Measurements from ENCODE around the gene ADCY5. TPM values are rescaled to one million over a fixed set of nuclear protein-coding genes. Genes with fewer than 3 reads are reported as not detected.

ADCY5 gene
- total RNA-seq, 4 donors from 2014 or later = 3.5 to 44.6 (median 14.5) TPM

DNA sequence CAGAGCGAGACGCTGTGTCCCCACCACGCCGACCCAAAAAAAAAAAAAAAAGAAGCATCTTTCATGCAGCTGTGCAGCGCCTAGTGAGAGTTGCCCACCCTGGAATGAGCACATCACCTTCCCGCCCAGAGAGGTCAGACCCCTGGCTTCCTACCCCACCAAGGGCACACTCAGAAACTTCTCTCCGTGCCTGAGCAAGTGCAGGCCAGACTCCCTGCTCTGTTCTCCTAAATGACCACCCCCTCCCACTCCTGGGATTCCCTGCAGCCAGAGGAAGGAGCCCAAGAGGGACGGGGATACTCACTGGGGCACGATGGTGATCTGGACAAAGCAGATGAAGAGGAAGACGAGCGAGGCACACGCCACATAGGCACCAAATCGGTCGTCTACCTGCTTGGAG is 131.2 kb downstream of the ADCY5 start:
- Histone ChIP-seq H3K27me3 (no peaks in the 10 kb centered on the region), H3K4me1 (no peaks in the 10 kb centered on the region), H3K36me3 (no peaks in the 10 kb centered on the region), H3K9me3 (no peaks in the 10 kb centered on the region), H3K4me3 (no peak overlapping the region), H3K27ac (no peak overlapping the region)
- no peak for DNase-seq
- TF ChIP-seq, protein P1, sequence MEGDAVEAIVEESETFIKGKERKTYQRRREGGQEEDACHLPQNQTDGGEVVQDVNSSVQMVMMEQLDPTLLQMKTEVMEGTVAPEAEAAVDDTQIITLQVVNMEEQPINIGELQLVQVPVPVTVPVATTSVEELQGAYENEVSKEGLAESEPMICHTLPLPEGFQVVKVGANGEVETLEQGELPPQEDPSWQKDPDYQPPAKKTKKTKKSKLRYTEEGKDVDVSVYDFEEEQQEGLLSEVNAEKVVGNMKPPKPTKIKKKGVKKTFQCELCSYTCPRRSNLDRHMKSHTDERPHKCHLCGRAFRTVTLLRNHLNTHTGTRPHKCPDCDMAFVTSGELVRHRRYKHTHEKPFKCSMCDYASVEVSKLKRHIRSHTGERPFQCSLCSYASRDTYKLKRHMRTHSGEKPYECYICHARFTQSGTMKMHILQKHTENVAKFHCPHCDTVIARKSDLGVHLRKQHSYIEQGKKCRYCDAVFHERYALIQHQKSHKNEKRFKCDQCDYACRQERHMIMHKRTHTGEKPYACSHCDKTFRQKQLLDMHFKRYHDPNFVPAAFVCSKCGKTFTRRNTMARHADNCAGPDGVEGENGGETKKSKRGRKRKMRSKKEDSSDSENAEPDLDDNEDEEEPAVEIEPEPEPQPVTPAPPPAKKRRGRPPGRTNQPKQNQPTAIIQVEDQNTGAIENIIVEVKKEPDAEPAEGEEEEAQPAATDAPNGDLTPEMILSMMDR (IDR thresholded peaks at IDR 0.05) = no peak
- TF ChIP-seq POLR2A (IDR thresholded peaks at IDR 0.05) = no peak

DNA sequence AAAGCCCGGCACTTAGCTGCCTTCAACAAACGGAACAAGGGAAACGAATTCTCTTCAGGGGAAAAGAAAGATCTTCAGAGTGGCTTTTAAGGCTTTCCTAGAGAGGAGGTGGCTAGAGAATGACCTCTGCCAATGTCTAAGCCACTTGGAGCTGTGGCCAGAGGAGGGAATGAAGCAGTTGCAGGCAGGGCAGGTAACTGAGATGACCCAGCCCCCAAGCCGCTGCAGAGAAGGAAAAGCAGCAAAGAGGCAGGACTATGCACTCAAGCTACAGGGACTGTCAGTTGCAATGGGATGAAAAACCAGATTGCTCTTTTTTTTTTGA is 133.7 kb downstream of the ADCY5 start:
- no peaks in the 10 kb centered on the region for H3K4me1 ChIP-seq
- no peak overlapping the region for H3K4me3 ChIP-seq
- TF ChIP-seq, protein P1 (IDR thresholded peaks at IDR 0.05) = no peak
- no peak for TF ChIP-seq POLR2A (IDR thresholded peaks at IDR 0.05)
- no peak for DNase-seq
- no peaks in the 10 kb centered on the region for H3K36me3 ChIP-seq
- H3K9me3 ChIP-seq = no peaks in the 10 kb centered on the region
- H3K27ac ChIP-seq = no peak overlapping the region
- no peaks in the 10 kb centered on the region for H3K27me3 ChIP-seq

DNA sequence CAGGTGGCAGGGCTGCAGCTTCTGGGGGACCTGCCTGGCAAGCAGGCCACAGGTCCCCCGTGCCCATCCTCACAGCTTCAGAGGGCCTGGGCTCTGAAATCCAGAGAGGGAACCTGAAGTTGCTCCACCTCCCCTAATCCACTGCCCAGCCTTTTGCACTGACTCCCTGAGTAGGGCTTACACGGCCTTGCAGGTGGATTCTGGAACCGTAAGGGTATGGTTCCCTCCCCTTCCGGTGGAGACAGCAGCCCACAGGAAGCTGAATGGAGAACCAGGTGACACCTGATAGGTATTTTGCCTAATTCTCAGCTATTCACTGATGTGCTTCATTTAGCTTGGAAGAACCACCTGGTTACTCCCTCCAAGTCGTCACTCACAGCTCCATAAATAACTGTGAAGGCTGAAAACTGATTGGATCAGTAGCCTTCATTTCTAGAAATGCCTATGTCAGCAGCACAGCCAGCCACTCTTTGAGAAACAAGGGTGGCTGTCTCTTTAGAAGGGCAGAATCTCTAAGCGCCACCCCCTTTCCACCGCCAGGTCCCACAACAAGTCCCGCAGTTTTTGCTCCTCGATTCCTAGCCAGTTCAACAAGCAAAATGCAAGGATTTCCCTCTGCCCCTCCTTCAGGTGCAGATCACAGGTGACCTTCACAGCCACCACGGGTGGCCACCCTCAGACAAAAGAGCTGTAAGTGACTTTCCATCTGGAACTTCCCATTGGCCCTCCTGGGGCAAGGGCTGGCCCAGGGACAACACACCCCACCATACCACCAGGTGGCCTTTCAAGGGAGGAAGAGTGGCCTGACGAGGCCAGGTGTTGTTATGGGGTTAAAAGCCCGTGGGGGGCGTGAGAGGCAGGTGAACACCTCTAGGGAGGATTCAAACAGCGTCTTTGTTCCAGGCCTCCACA is 134.3 kb downstream of the ADCY5 start:
- no peak overlapping the region for H3K27ac ChIP-seq
- H3K9me3 ChIP-seq = no peaks in the 10 kb centered on the region
- no peak overlapping the region for H3K4me3 ChIP-seq
- TF ChIP-seq, protein P1 (IDR thresholded peaks at IDR 0.05) = no peak
- no peak for TF ChIP-seq POLR2A (IDR thresholded peaks at IDR 0.05)
- no peaks in the 10 kb centered on the region for H3K27me3 ChIP-seq
- H3K4me1 ChIP-seq = no peaks in the 10 kb centered on the region
- DNase-seq = no peak
- H3K36me3 ChIP-seq = no peaks in the 10 kb centered on the region

DNA sequence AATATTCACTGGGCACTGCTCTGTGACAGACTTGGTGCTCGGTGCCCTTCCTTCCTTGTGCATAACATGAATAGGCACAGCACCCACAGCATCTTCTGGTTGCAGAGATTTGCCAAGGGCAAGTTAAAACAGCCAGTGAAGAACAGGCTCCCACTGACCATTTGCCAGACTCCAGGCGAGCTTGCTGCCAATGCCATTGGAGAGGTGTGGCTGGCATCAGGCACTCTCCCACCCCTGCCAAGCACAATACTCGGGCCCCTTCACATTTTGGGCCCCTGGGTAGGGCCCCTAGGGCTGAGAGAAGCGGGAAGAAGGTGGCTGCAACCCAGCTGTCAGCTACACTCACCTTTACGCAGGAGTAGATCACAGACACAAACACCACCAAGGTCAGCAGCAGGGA is 135.0 kb downstream of the ADCY5 start:
- Histone ChIP-seq H3K9me3 (no peaks in the 10 kb centered on the region), H3K27me3 (no peaks in the 10 kb centered on the region), H3K4me3 (no peak overlapping the region), H3K27ac (no peak overlapping the region), H3K36me3 (no peaks in the 10 kb centered on the region), H3K4me1 (no peaks in the 10 kb centered on the region)
- DNase-seq = no peak
- no peak for TF ChIP-seq POLR2A (IDR thresholded peaks at IDR 0.05)
- TF ChIP-seq, protein P1 (IDR thresholded peaks at IDR 0.05) = no peak

DNA sequence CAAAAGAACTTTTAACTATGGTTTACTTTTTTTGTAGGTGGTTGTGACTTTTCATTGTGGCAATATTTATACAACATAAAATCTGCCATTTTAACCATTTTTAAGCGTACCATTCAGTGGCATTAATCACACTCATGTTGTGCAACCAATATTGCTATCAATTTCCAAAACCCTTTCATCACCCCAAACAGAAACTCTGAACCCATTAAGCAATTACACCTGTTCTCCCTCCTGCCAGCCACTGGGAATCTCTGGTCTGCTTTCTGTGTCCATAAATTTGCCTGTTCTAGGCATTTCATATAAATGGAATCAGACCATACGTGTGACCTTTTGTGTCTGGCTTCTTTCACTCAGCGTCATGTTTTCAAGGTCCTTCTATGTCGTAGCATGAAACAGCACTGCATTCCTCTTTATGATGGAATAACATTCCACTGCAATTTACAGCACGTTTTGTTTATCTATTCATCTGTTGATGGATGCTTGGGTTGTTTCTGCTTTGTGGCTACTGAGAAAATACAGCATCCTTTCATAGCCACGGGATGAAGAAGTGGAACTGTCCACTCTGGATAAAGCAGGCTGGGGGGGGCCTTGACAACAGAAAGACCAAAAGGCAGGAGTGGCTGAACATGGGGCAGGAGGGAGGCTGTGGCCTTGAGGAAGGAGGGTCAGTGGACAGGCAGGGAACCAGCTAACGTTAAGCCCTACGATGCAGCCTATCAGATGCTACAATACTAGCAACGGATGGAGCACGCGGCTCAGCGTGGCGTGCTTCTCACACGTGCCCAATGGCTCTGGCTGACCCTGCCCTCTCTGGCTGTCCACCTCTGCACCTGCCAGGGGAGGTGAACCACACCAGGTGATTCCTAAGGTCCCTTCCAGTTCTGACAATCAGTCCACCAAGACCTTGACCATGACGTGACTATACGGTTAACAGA is 136.3 kb downstream of the ADCY5 start:
- H3K36me3 ChIP-seq = no peaks in the 10 kb centered on the region
- H3K4me3 ChIP-seq = no peak overlapping the region
- H3K9me3 ChIP-seq = no peaks in the 10 kb centered on the region
- peak in 1 of 3 donors; percentile 14 for DNase-seq
- TF ChIP-seq, protein P1 (IDR thresholded peaks at IDR 0.05) = no peak
- TF ChIP-seq POLR2A (IDR thresholded peaks at IDR 0.05) = no peak
- no peaks in the 10 kb centered on the region for H3K27me3 ChIP-seq
- H3K27ac ChIP-seq = peak overlapping the region in 1 of 4 donors; percentile 39
- H3K4me1 ChIP-seq = no peaks in the 10 kb centered on the region

Data from Peyer's patch (tissue), 4 donors.